Sigmoid colon (tissue), 7 donors: Measurements from ENCODE around the gene RBFOX2. TPM values are rescaled to one million over a fixed set of nuclear protein-coding genes. Genes with fewer than 3 reads are reported as not detected.

Experiments
- DNase-seq: peaks from one replicate; pipeline ENCODE4 v3.0.0-alpha.2; 2019
- H3K27ac ChIP-seq, 4 donors: fragments of 200-600 bp; sonication (generic); one replicate each; pipeline ENCODE4 v1.5.1; 2016 to 2019; ENCODE audit warnings: mild to moderate bottlenecking in 1 of 4
- H3K27me3 ChIP-seq, 3 donors: fragments of 200-600 bp; sonication (generic); one replicate each; pipeline ENCODE4 v1.5.1; 2019; ENCODE audit warnings: mild to moderate bottlenecking in 1 of 3
- H3K36me3 ChIP-seq, 4 donors: fragments of 200-600 bp; sonication (generic); one replicate each; pipeline ENCODE4 v1.5.1; 2016 to 2019
- H3K4me1 ChIP-seq, 4 donors: fragments of 200-600 bp; sonication (generic); one replicate each; pipeline ENCODE4 v1.5.1; 2017 to 2019
- H3K4me3 ChIP-seq, 4 donors: fragments of 200-600 bp; sonication (generic); one replicate each; pipeline ENCODE4 v1.5.1; 2017 to 2019; ENCODE audit warnings: mild to moderate bottlenecking in 2 of 4, moderate library complexity in 1 of 4
- H3K9me3 ChIP-seq, 4 donors: fragments of 200-600 bp in 3 of 4; sonication (generic) in 3 of 4; one replicate each; pipeline versions ENCODE4 v1.5.1 to v1.6.1; 2013 to 2019
- EP300 ChIP-seq, 4 donors: sonication (generic); formaldehyde crosslinking; IDR thresholded peaks; one replicate each; pipeline ENCODE4 v1.6.1; 2017; ENCODE audit warnings: antibody characterized with exemption in 4 of 4
- POLR2A ChIP-seq, 2 donors: fragments of 450-650 bp; IDR thresholded peaks; one replicate each; pipeline ENCODE4 v1.6.1; 2016; ENCODE audit warnings: antibody characterized with exemption in 2 of 2, mild to moderate bottlenecking in 2 of 2, moderate library complexity in 2 of 2
- POLR2AphosphoS5 ChIP-seq, 4 donors: sonication (generic); formaldehyde crosslinking; IDR thresholded peaks; one replicate each; pipeline ENCODE4 v1.6.1; 2017; ENCODE audit warnings: antibody characterized with exemption in 4 of 4
- WGBS, 2 donors: extraction: QIAGEN DNeasy Blood & Tissue Kit; methylation state at CpG; one replicate each; pipeline ENCODE4 v1.1.7; 2013; 5-methylcytosine and 5-hydroxymethylcytosine counted together
- intact Hi-C: fragments of 100-400 bp; cut with DNase I; formaldehyde crosslinking; loops from one replicate; pipeline ENCODE4 v1.15.1; 2023
- polyA plus RNA-seq, 3 donors: library from polyadenylated mRNA; stranded (reverse); fragments of 200-250 nt; gene quantifications; one replicate each; pipeline ENCODE4 v1.2.3, GENCODE V29; 2013
- total RNA-seq, 4 donors: library from RNA; depleted of rRNA; stranded (reverse); fragments of >200 nt; gene quantifications; one replicate each; pipeline ENCODE4 v1.1.0, GENCODE V29; 2016
- TF ChIP-seq, protein P1 (sequence below), 4 experiments: fragments of 450-650 bp in 3 of 4; fragments of 200-600 bp in 1 of 4; IDR thresholded peaks; one replicate each; pipeline ENCODE4 v1.5.1; 2016 to 2019; ENCODE audit warnings: antibody characterized with exemption in 4 of 4, mild to moderate bottlenecking in 3 of 4, moderate library complexity in 2 of 4
- donor health status: healthy with polysubstance abuse.
- donor health status: Bipolar disorder and iron deficiency.
- donor health status: healthy.

Gene RBFOX2
- total and polyA plus RNA-seq, 7 donors: 11.6 to 164 (median 138) TPM

- Histone ChIP-seq H3K27me3 (no peaks in the 10 kb centered on the region), H3K4me1 (no peaks in the 10 kb centered on the region), H3K9me3 (no peaks in the 10 kb centered on the region), H3K27ac (no peak overlapping the region), H3K36me3 (no peaks in the 10 kb centered on the region), H3K4me3 (no peak overlapping the region)
- 78 to 84% methylated on average over 4 of the region's 4 CpGs for WGBS, 2 donors
- intact Hi-C loops: no loop called here
- DNase-seq: no peak
- TF ChIP-seq POLR2AphosphoS5 (IDR thresholded peaks at IDR 0.05): no peak
Observed at GRCh38 chr22:35721960-35722359, 306.7 kb downstream of the RBFOX2 start.

GRCh38 chr22:35719212-35719875 is 309.3 kb downstream of the RBFOX2 start:
- Histone ChIP-seq H3K36me3 (no peaks in the 10 kb centered on the region), H3K27ac (no peak overlapping the region), H3K9me3 (no peaks in the 10 kb centered on the region), H3K4me1 (no peaks in the 10 kb centered on the region), H3K27me3 (no peaks in the 10 kb centered on the region), H3K4me3 (no peak overlapping the region)
- intact Hi-C loops: no loop called here
- DNase-seq: no peak
- 82 to 86% methylated on average over 15 of the region's 15 CpGs for WGBS, 2 donors
- TF ChIP-seq POLR2AphosphoS5 (IDR thresholded peaks at IDR 0.05) (no peak), POLR2A (IDR thresholded peaks at IDR 0.05) (no peak), EP300 (IDR thresholded peaks at IDR 0.05) (no peak)
- TF ChIP-seq, protein P1, sequence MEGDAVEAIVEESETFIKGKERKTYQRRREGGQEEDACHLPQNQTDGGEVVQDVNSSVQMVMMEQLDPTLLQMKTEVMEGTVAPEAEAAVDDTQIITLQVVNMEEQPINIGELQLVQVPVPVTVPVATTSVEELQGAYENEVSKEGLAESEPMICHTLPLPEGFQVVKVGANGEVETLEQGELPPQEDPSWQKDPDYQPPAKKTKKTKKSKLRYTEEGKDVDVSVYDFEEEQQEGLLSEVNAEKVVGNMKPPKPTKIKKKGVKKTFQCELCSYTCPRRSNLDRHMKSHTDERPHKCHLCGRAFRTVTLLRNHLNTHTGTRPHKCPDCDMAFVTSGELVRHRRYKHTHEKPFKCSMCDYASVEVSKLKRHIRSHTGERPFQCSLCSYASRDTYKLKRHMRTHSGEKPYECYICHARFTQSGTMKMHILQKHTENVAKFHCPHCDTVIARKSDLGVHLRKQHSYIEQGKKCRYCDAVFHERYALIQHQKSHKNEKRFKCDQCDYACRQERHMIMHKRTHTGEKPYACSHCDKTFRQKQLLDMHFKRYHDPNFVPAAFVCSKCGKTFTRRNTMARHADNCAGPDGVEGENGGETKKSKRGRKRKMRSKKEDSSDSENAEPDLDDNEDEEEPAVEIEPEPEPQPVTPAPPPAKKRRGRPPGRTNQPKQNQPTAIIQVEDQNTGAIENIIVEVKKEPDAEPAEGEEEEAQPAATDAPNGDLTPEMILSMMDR (IDR thresholded peaks at IDR 0.05): no peak

- H3K4me3 ChIP-seq: no peak within 1 kb of the TSS
- intact Hi-C loops: no loop called here
- no peaks in the 10 kb centered on the region for H3K4me1 ChIP-seq
- DNase-seq: no peak
- 74 to 87% methylated on average over 3 of the region's 3 CpGs for WGBS, 2 donors
- no peak within 1 kb of the TSS for H3K27ac ChIP-seq
- TF ChIP-seq EP300 (IDR thresholded peaks at IDR 0.05): no peak
- TF ChIP-seq, protein P1 (IDR thresholded peaks at IDR 0.05): no peak
- TF ChIP-seq POLR2A (IDR thresholded peaks at IDR 0.05): no peak
- no peak for TF ChIP-seq POLR2AphosphoS5 (IDR thresholded peaks at IDR 0.05)
- H3K36me3 ChIP-seq: no peaks in the 10 kb centered on the region
- peaks cover 0 to 3% (median 0%) of the 10 kb centered on the region in 4 donors for H3K9me3 ChIP-seq
- H3K27me3 ChIP-seq: no peaks in the 10 kb centered on the region
Observed at GRCh38 chr22:35717572-35717971, 311.1 kb downstream of the RBFOX2 start, which contains the start of gene APOL5. Gene APOL5, plus strand, starts transcription at chr22:35717872. Its CDS starts 0 bp downstream, at chr22:35717872.

GRCh38 chr22:35712672-35713071 is 316.0 kb downstream of the RBFOX2 start:
- peaks cover 0 to 6% (median 0%) of the 10 kb centered on the region in 4 donors for H3K9me3 ChIP-seq
- no peaks in the 10 kb centered on the region for H3K4me1 ChIP-seq
- 96 to 97% methylated on average over 2 of the region's 2 CpGs for WGBS, 2 donors
- no peaks in the 10 kb centered on the region for H3K27me3 ChIP-seq
- intact Hi-C loops: no loop called here
- no peak overlapping the region for H3K27ac ChIP-seq
- no peak for DNase-seq
- TF ChIP-seq EP300 (IDR thresholded peaks at IDR 0.05) (no peak), POLR2A (IDR thresholded peaks at IDR 0.05) (no peak), POLR2AphosphoS5 (IDR thresholded peaks at IDR 0.05) (no peak)
- TF ChIP-seq, protein P1 (IDR thresholded peaks at IDR 0.05): no peak
- H3K36me3 ChIP-seq: no peaks in the 10 kb centered on the region
- H3K4me3 ChIP-seq: no peak overlapping the region

- TF ChIP-seq POLR2A (IDR thresholded peaks at IDR 0.05): no peak
- H3K4me3 ChIP-seq: no peak overlapping the region
- no peaks in the 10 kb centered on the region for H3K36me3 ChIP-seq
- H3K4me1 ChIP-seq: no peaks in the 10 kb centered on the region
- H3K27ac ChIP-seq: no peak overlapping the region
- 73 to 85% methylated on average over 4 of the region's 4 CpGs for WGBS, 2 donors
- H3K9me3 ChIP-seq: peaks cover 0 to 6% (median 0%) of the 10 kb centered on the region in 4 donors
- intact Hi-C loops: no loop called here
- no peaks in the 10 kb centered on the region for H3K27me3 ChIP-seq
- no peak for DNase-seq
Observed at GRCh38 chr22:35711336-35711735, 317.3 kb downstream of the RBFOX2 start.

DNA sequence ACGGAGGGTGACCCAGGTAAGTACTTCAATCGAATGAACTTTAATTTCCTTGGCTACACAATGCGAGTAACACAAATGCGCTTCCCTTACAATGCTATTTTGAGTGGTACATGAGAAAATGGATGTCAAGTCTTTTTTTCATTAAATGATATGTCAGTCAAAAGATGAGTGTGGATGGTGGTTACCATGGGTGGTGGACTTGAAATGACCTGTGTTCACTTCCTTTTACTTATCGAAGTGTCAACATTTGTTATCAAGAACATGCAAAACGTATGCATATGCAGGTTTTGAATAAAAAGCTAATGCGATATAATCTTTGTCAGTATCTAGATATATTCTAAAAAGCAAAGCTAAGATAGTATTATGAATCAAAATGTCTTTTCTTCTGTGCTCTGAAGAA is 319.7 kb downstream of the RBFOX2 start:
- intact Hi-C loops: no loop called here
- H3K36me3 ChIP-seq: no peaks in the 10 kb centered on the region
- 78 to 87% methylated on average over 7 of the region's 7 CpGs for WGBS, 2 donors
- no peaks in the 10 kb centered on the region for H3K4me1 ChIP-seq
- DNase-seq: no peak
- no peak overlapping the region for H3K27ac ChIP-seq
- H3K27me3 ChIP-seq: no peaks in the 10 kb centered on the region
- H3K9me3 ChIP-seq: peaks cover 0 to 6% (median 0%) of the 10 kb centered on the region in 4 donors
- H3K4me3 ChIP-seq: no peak overlapping the region
- TF ChIP-seq, protein P1 (IDR thresholded peaks at IDR 0.05): no peak
- TF ChIP-seq EP300 (IDR thresholded peaks at IDR 0.05) (no peak), POLR2AphosphoS5 (IDR thresholded peaks at IDR 0.05) (no peak), POLR2A (IDR thresholded peaks at IDR 0.05) (no peak)
